NCI-H1436 (cell line): ENCODE measurements around the gene FYB1.
"Not testable (repeated sequence)": the region's sequence is repeated elsewhere in the genome, so short reads cannot be mapped to it uniquely, and the experiment has no call there.

Experiments used
- DNase-seq: peaks from one replicate; lab custom pipeline; 2025; lab: John Stamatoyannopoulos, UW

FYB1 gene, protein sequence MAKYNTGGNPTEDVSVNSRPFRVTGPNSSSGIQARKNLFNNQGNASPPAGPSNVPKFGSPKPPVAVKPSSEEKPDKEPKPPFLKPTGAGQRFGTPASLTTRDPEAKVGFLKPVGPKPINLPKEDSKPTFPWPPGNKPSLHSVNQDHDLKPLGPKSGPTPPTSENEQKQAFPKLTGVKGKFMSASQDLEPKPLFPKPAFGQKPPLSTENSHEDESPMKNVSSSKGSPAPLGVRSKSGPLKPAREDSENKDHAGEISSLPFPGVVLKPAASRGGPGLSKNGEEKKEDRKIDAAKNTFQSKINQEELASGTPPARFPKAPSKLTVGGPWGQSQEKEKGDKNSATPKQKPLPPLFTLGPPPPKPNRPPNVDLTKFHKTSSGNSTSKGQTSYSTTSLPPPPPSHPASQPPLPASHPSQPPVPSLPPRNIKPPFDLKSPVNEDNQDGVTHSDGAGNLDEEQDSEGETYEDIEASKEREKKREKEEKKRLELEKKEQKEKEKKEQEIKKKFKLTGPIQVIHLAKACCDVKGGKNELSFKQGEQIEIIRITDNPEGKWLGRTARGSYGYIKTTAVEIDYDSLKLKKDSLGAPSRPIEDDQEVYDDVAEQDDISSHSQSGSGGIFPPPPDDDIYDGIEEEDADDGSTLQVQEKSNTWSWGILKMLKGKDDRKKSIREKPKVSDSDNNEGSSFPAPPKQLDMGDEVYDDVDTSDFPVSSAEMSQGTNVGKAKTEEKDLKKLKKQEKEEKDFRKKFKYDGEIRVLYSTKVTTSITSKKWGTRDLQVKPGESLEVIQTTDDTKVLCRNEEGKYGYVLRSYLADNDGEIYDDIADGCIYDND

DNA sequence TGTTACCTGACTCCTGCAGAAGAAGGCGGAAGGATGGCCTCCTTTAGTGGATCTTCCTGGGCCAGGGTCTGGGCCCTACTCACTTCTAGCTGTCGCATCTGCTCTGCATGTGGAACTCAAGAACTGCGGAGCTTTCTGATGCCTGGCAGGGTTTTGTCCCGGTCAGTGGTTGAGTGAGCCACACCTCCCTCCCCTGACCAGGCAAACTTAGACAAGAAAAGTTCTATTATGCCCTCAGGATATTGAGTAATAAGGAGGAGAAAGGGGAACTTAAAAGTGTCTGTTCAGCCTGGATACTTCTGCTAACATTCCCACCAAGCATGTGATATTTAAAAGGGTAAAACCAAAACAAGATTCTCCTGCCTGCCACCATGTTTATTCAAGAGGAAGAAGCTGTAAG lies at the start of gene FYB1:
TSS of gene FYB1 (minus strand) at position 127 of the 400 bp plus-strand sequence. CDS start 16,603 bp downstream, outside the sequence.
- DNase-seq, result no peak

- DNase-seq, result no peak
Measured at GRCh38 chr5:39267186-39267585, 47.8 kb upstream of the FYB1 start.

- DNase-seq, result no peak
Measured at GRCh38 chr5:39266442-39266841, 47.1 kb upstream of the FYB1 start.

GRCh38 chr5:39264528-39264927 lies 45.2 kb upstream of the FYB1 start:
- DNase-seq, result no peak

DNA sequence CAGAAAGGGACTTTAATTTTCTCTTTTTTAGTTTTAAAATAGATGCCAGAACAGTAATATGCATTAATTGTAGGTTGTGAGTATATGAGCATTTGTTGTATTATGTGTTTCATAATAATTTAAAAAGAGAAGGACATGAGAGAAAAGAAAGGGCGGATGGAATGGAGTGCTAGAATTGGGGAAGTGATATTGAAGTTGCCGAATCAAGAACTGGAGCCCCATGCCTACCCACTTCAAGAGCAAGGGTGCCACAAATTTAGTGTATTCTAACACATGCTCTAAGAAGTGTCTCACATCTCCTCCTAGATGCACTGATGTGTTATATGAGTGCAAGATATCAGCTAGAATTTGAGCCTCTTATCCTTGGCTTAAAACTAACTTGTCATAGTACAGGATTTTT lies 43.6 kb upstream of the FYB1 start:
- DNase-seq, result no peak

GRCh38 chr5:39260095-39260494 lies 40.7 kb upstream of the FYB1 start:
- DNase-seq, result no peak

- no peak for DNase-seq
Measured at GRCh38 chr5:39257554-39257953, 38.2 kb upstream of the FYB1 start.

DNA sequence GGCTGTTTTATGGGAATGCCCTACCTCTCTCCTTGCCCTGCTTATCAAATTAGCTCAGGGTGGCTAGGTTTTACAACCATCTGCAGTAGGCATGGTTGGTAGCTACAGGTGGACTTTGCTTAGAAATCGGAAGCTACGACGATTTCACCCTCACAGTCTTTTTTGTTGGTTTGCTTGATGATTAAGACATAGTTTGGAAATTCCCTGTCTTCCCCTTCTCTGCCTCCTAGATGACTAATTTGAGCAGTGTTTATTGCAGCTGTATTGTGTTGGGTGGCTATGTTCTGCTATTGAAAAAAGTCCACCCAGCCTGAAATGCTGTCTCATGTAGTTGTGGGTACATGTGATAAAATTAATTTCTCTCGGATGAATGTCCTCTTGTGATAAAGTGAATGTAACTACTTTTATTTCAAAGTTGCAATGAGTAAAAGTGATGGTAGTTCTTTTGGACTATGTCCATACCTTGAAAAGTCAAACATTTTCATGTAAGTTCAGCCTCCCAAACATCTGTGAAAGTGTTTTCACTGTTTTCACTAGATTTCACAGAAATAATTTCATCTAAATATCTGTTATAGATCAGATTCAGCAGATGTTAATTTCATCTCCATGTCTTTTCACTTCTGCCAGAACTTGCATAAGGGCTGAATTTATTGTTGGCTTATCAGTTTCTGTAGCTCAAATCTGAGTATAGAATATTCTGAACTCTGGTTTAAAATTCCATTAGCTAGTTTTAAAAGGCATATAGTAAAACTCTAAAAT lies 37.3 kb upstream of the FYB1 start:
- DNase-seq, result no peak

DNA sequence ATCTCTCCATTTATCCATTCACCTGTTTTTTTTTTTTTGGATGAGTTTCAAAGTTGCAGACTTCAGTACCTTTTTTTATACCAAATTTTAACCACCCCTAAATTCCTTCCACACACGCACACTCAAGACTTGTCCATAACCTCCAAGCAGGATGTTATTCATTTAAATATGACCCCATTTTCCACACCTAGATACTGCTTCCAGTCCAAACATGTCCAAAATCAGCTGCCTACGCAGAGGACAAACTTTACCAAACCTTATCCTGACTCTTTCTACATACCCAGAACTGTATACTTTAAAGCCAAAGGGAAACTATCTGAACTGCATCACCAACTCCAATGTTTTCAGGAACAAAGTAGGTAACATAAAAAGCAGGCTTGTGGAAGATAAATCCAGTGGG lies 36.0 kb upstream of the FYB1 start:
- no peak for DNase-seq

- no peak for DNase-seq
Measured at GRCh38 chr5:39254671-39255070, 35.3 kb upstream of the FYB1 start.

- no peak for DNase-seq
Measured at GRCh38 chr5:39253196-39253595, 33.8 kb upstream of the FYB1 start.

DNA sequence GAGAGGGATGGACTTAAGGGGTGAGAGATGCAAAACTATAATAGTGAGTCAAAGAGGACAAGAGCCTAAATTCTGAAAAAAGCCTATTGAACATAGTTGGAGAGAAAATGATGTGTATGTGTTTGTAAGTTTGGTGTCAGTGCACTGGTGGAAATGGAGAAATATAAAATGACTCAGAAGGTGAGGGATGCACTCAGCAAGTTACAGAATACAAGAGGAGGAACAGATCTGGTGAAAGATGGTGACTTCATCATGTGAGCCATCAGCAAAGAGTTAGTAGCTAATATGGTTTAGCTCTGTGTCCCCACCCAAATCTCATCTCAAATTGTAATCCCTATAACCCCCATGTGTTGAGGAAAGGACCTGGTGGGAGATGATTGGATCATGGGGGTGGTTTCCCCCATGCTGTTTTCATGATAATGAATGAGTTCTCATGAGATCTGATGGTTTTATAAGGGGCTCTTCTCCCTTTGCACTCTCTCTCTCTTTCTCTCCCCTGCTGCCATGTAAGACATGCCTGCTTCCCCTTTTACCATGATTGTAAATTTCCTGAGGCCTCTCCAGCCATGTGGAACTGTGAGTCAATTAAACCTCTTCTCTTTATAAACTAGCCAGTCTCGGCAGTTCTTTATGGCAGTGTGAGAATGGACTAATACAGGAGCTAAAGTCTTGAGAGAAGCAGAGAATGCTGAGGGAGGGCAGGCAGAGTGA lies 30.4 kb upstream of the FYB1 start:
- DNase-seq, result no peak

GRCh38 chr5:39249069-39249468 lies 29.7 kb upstream of the FYB1 start:
- no peak for DNase-seq

GRCh38 chr5:39240750-39241149 lies 21.4 kb upstream of the FYB1 start:
- no peak for DNase-seq

GRCh38 chr5:39238366-39239105 lies 19.2 kb upstream of the FYB1 start:
- DNase-seq, result no peak

GRCh38 chr5:39236718-39237117 lies 17.4 kb upstream of the FYB1 start:
- no peak for DNase-seq

DNA sequence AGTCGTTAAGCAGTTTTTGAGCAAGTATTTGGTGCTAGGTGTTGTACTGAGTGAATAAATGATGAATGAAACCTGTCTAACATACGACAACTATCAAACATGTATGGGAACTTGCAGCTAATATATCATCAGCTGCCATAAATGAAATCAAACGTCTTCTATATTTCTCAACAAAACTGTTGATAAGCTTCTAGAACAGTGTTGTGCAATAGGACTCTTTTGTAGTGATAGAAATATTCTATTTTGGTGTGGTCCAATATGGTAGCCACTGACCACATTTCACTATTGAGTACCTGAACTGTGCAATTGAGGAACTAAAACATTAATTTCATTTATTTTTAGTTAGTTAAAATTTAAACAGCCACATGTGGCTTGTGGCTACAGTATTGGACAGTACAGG lies 16.3 kb upstream of the FYB1 start:
- no peak for DNase-seq

DNA sequence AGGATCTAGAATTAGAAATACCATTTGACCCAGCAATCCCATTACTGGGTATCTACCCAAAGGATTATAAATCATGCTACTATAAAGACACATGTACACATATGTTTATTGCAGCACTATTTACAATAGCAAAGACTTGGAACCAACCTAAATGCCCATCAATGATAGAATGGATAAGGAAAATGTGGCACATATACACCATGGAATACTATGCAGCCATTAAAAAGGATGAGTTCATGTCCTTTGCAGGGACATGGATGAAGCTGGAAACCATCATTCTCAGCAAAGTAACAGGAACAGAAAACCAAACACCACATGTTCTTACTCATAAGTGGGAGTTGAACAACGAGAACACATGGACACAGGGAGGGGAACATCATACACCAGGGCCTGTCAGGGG lies 15.1 kb upstream of the FYB1 start:
- DNase-seq, result not testable (repeated sequence)

DNA sequence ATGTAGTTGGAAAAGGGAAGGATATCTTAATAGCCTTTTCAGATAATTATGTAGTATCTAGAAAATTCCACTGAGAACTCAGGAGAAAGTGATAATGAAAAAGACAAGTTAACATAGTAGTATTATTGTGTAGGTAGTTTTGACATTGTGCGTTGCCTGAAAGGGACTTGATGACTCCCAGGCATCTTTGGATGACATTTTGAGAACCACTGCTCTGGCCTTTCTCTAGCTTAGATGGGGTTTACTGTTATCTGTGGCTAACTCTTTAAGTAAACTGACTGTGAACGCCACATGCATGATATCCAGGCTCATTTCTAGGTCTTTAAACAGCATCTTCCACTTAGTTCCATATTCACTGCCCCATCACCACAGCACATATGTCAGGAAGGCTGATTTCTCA lies 14.4 kb upstream of the FYB1 start:
- no peak for DNase-seq

GRCh38 chr5:39231705-39232525 lies 12.6 kb upstream of the FYB1 start:
- no peak for DNase-seq
